ENCODE data around the gene MAPKAP1. TPM values are rescaled to one million over a fixed set of nuclear protein-coding genes. Genes with fewer than 3 reads are reported as not detected.
A peak's percentile ranks its signal among the peaks of the same experiment; 100 is the strongest.

The MAPKAP1 gene
- total and polyA plus RNA-seq, 9 of the 15 experiments (the other 6 are each of a cell fraction or from before 2014, with no cell fraction given): 2.6 to 82.1 (median 61.1) TPM

- in situ Hi-C loops (cut with MboI) (no loop called here), intact Hi-C loops (cut with micrococcal nuclease) (no loop called here)
- Histone ChIP-seq H3K9me1 (ENCODE audit: control insufficient read depth, insufficient read depth, low read length) (no peaks in the 10 kb centered on the region), H3K79me2 (ENCODE audit: control insufficient read depth, insufficient read depth, low read length) (no peaks in the 10 kb centered on the region), H3K27me3 (ENCODE audit: control insufficient read depth in 2 of 2, insufficient read depth in 2 of 2, low read length in 2 of 2) (no peaks in the 10 kb centered on the region), H3K27ac (ENCODE audit: extremely low read depth, low read depth, low read length) (no peak overlapping the region), H2AFZ (ENCODE audit: low read depth, low read length) (no peak overlapping the region), H4K20me1 (replicated peaks; ENCODE audit: control insufficient read depth, insufficient read depth, low read length) (no peaks in the 10 kb centered on the region), H3K9ac (ENCODE audit: insufficient read depth in 1 of 2, low read depth in 2 of 2, low read length in 2 of 2) (no peak overlapping the region), H3K4me2 (ENCODE audit: insufficient read depth, low read length) (no peak overlapping the region), H3K36me3 (ENCODE audit: control insufficient read depth, insufficient read depth, low read length) (no peaks in the 10 kb centered on the region; the same call in 2 of the 3 replicates), H3K4me3 (no peak overlapping the region), H3K9me3 (replicated peaks; ENCODE audit: control insufficient read depth, insufficient read depth, low read depth, low read length) (no peaks in the 10 kb centered on the region), H3K4me1 (replicated peaks in 1 of 2; ENCODE audit: control insufficient read depth in 2 of 2, insufficient read depth in 2 of 2, low read length in 2 of 2) (no peaks in the 10 kb centered on the region; a peak in 1 of 5 replicates)
- DNase-seq (ENCODE audit: extremely low read depth in 1 of 4, low spot score in 3 of 4) (no peak), FAIRE-seq (no peak), ATAC-seq (no peak)
- ChIA-PET POLR2A (interaction anchor here (0.9 kb wide), 1 partner anchor 11 kb away, joined by 3 read pairs; no protein-coding TSS in a partner anchor), CTCF (ENCODE audit: low intra/inter-chr PET ratio) (no interaction called here)
- BruUV-seq (replicated peaks): no TSS peak
- 86% methylated on average over 5 of the region's 5 CpGs for whole genome bisulfite sequencing (ENCODE audit: insufficient coverage, low coverage, missing lambda C conversion rate)
- TF ChIP-seq NFIC (IDR thresholded peaks at IDR 0.05) (peak; percentile 70), TRIM24 (IDR thresholded peaks at IDR 0.05) (no peak), RCOR1 (IDR thresholded peaks at IDR 0.05; ENCODE audit: borderline replicate concordance in 1 of 2, low read depth in 2 of 2, low read length in 2 of 2) (no peak), FOXK2 (conservative IDR thresholded peaks at IDR 0.05 in 1 of 2, IDR thresholded peaks at IDR 0.05 in 1 of 2; ENCODE audit: low read depth in 2 of 2) (no peak)
Observed at GRCh38 chr9:125522328-125522725, 184.7 kb downstream of the MAPKAP1 start.

GRCh38 chr9:125521462-125522327 is 185.3 kb downstream of the MAPKAP1 start:
- Histone ChIP-seq H3K27me3 (ENCODE audit: control insufficient read depth in 2 of 2, insufficient read depth in 2 of 2, low read length in 2 of 2) (no peaks in the 10 kb centered on the region), H3K27ac (ENCODE audit: extremely low read depth, low read depth, low read length) (no peak overlapping the region), H3K9me1 (ENCODE audit: control insufficient read depth, insufficient read depth, low read length) (no peaks in the 10 kb centered on the region), H3K36me3 (ENCODE audit: control insufficient read depth, insufficient read depth, low read length) (no peaks in the 10 kb centered on the region; the same call in 2 of the 3 replicates), H2AFZ (ENCODE audit: low read depth, low read length) (no peak overlapping the region), H3K4me2 (ENCODE audit: insufficient read depth, low read length) (no peak overlapping the region), H4K20me1 (replicated peaks; ENCODE audit: control insufficient read depth, insufficient read depth, low read length) (no peaks in the 10 kb centered on the region), H3K4me3 (no peak overlapping the region), H3K4me1 (replicated peaks in 1 of 2; ENCODE audit: control insufficient read depth in 2 of 2, insufficient read depth in 2 of 2, low read length in 2 of 2) (no peaks in the 10 kb centered on the region; a peak in 1 of 5 replicates), H3K9me3 (replicated peaks; ENCODE audit: control insufficient read depth, insufficient read depth, low read depth, low read length) (no peaks in the 10 kb centered on the region), H3K79me2 (ENCODE audit: control insufficient read depth, insufficient read depth, low read length) (no peaks in the 10 kb centered on the region), H3K9ac (ENCODE audit: insufficient read depth in 1 of 2, low read depth in 2 of 2, low read length in 2 of 2) (no peak overlapping the region)
- DNase-seq (ENCODE audit: extremely low read depth in 1 of 4, low spot score in 3 of 4) (no peak), ATAC-seq (no peak), FAIRE-seq (no peak)
- in situ Hi-C loops (cut with MboI): no loop called here
- POLR2A ChIA-PET: interaction anchor here (0.9 kb wide), 1 partner anchor 11 kb away, joined by 3 read pairs; no protein-coding TSS in a partner anchor
- no TSS peak for BruUV-seq (replicated peaks)
- peak; percentile 69 for TF ChIP-seq FOSL1 (tag; conservative IDR thresholded peaks at IDR 0.05)
- TF ChIP-seq SPI1 (IDR thresholded peaks at IDR 0.05; ENCODE audit: borderline replicate concordance, low read depth, low read length): peak; percentile 73
- TF ChIP-seq MBD1 (CRISPR knock-in tag; IDR thresholded peaks at IDR 0.05): no peak
- CTCF ChIA-PET (ENCODE audit: low intra/inter-chr PET ratio): no interaction called here
- 32% methylated on average over 3 of the region's 3 CpGs for WGBS (ENCODE audit: insufficient coverage, low coverage, missing lambda C conversion rate)
- intact Hi-C loops (cut with micrococcal nuclease): no loop called here

Measured in K562 (cell line).